ENCODE measurements around the gene FERMT3.
A peak's percentile ranks its signal among the peaks of the same experiment; 100 is the strongest.

Gene FERMT3

DNA sequence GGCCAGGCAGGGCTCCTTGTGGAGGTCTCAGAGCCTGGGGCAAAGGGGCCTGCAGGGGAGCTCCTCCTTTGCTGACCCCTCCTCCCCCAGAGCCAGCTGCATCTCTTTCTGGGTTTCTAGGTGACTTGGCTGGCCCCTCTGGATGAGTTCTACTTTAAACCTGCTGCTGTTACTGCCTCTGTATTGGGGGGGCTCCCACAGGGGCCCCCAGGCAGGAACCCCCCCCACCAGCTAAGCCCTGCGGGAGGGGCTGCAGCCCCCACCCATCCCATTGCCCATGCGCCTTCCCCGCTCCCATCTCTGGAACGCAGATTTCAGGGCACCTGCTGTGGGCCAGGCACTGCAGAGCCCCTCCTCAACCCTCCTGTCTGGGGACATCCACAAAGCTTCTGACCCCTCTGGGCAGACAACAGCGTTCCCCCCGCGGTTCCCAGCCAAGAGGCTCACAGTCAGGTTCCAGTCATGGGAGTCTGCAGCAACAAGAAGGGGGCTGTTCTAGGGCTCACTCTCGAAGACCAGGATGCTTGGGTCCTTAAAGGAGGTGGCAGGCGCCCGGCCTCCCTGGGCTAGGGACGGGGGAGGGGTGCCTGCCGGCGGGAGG is 44.0 kb downstream of the FERMT3 start:
- Mint-ChIP-seq H3K4me3 (peak overlapping the region; percentile 82), H3K27me3 (no peaks in the 10 kb centered on the region), H3K4me1 (peaks cover 17% of the 10 kb centered on the region), H3K36me3 (no peaks in the 10 kb centered on the region), H3K9me3 (no peaks in the 10 kb centered on the region), H3K27ac (no peak overlapping the region)
- no peak for ATAC-seq (ENCODE audit: low read depth)
- no peak for DNase-seq (ENCODE audit: low spot score in 2 of 2)

- Mint-ChIP-seq H3K4me1 (peaks cover 12% of the 10 kb centered on the region), H3K4me3 (peak within 1 kb of the TSS; percentile 89), H3K27ac (peak within 1 kb of the TSS; percentile 78), H3K36me3 (no peaks in the 10 kb centered on the region), H3K27me3 (no peaks in the 10 kb centered on the region), H3K9me3 (no peaks in the 10 kb centered on the region)
- peak; percentile 65 to 74 for DNase-seq (ENCODE audit: low spot score in 2 of 2)
- peak; percentile 57 for ATAC-seq (ENCODE audit: low read depth)
Observed at GRCh38 chr11:64251016-64251752, 44.7 kb downstream of the FERMT3 start, which contains the start of gene PLCB3. PLCB3 (plus strand) TSS chr11:64251530; CDS start chr11:64251650, 120 bp downstream.

GRCh38 chr11:64251753-64252002 is 45.2 kb downstream of the FERMT3 start:
- Mint-ChIP-seq H3K27me3 (no peaks in the 10 kb centered on the region), H3K4me1 (peaks cover 12% of the 10 kb centered on the region), H3K4me3 (peak overlapping the region; percentile 89), H3K9me3 (no peaks in the 10 kb centered on the region), H3K27ac (no peak overlapping the region), H3K36me3 (no peaks in the 10 kb centered on the region)
- DNase-seq (ENCODE audit: low spot score in 2 of 2): no peak
- ATAC-seq (ENCODE audit: low read depth): no peak

- Mint-ChIP-seq H3K4me1 (peaks cover 12% of the 10 kb centered on the region), H3K27me3 (no peaks in the 10 kb centered on the region), H3K36me3 (no peaks in the 10 kb centered on the region), H3K27ac (peak overlapping the region; percentile 78), H3K9me3 (no peaks in the 10 kb centered on the region), H3K4me3 (peak overlapping the region; percentile 89)
- ATAC-seq (ENCODE audit: low read depth) (no peak), DNase-seq (ENCODE audit: low spot score in 2 of 2) (no peak)
Observed at GRCh38 chr11:64252003-64252872, 45.7 kb downstream of the FERMT3 start.

- H3K27ac Mint-ChIP-seq: no peak overlapping the region
- H3K9me3 Mint-ChIP-seq: no peaks in the 10 kb centered on the region
- no peak for ATAC-seq (ENCODE audit: low read depth)
- H3K27me3 Mint-ChIP-seq: no peaks in the 10 kb centered on the region
- peaks cover 3% of the 10 kb centered on the region for H3K36me3 Mint-ChIP-seq
- no peak overlapping the region for H3K4me3 Mint-ChIP-seq
- H3K4me1 Mint-ChIP-seq: peaks cover 10% of the 10 kb centered on the region
- DNase-seq (ENCODE audit: low spot score in 2 of 2): no peak
Observed at GRCh38 chr11:64253043-64253442, 46.5 kb downstream of the FERMT3 start.

DNA sequence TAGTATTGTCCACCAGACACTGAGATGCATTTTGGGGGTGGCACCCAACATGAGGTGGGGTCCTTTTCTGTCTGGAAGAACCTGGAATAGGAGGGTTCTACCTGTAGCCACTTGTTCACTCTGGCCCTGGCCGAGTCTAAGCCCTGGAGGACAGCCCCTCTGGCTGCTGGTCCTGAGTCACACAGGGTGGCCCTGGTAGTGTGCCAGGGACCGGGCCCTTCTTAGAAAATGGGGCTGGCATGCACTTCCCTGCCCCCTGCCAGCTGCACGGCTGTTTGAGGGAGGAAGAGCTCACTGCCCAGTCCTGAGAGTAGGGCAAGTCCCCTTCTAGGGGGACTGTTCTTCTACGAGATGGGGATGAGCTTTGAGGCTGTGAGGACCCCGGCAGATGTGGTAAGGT is 47.0 kb downstream of the FERMT3 start:
- Mint-ChIP-seq H3K36me3 (peaks cover 3% of the 10 kb centered on the region), H3K9me3 (no peaks in the 10 kb centered on the region), H3K27me3 (no peaks in the 10 kb centered on the region), H3K4me1 (peaks cover 10% of the 10 kb centered on the region), H3K27ac (no peak overlapping the region), H3K4me3 (no peak overlapping the region)
- ATAC-seq (ENCODE audit: low read depth): no peak
- DNase-seq (ENCODE audit: low spot score in 2 of 2): no peak

- no peak for ATAC-seq (ENCODE audit: low read depth)
Observed at GRCh38 chr11:64254326-64254725, 47.8 kb downstream of the FERMT3 start.

DNA sequence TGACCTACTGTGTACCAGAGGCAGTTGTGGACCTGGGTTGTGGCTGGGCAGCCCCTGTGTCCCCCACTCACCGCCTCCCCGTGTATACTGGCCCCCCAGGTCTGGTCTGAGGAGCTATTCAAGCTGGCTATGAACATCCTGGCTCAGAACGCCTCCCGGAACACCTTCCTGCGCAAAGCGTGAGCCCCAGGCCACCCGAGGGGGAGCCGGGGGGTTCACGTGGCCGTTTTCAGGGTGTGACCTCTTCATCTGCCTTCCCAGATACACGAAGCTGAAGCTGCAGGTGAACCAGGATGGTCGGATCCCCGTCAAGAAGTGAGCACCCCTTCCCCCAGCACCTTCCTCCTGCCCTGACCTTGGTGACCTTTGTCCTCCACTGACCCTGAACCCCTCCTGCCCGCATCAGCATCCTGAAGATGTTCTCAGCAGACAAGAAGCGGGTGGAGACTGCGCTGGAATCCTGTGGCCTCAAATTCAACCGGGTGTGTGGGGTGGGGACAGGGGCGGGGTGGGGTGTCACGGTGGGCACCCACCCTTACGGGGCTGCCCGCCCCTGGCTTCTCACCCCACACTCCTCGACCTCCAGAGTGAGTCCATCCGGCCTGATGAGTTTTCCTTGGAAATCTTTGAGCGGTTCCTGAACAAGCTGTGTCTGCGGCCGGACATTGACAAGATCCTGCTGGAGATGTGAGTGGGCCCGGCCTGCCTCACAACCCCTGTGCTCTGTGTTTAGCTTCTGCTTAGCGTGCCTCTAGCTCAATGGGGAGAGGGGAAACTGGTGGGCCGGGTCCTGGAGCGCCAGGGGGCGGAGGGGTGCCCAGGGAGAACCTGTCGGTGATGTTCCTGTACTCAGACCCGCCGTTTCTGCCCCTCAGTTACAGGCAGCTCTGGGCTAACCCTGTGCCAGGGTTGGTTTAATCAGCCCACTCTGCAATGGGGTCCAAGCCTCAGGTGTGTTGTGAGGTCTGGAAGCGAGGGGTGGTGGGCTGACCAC is 48.9 kb downstream of the FERMT3 start:
- Mint-ChIP-seq H3K27me3 (no peaks in the 10 kb centered on the region), H3K27ac (no peak overlapping the region), H3K36me3 (peaks cover 15% of the 10 kb centered on the region), H3K9me3 (no peaks in the 10 kb centered on the region), H3K4me1 (peaks cover 18% of the 10 kb centered on the region), H3K4me3 (no peak overlapping the region)
- ATAC-seq (ENCODE audit: low read depth) (no peak), DNase-seq (ENCODE audit: low spot score in 2 of 2) (no peak)

More at GRCh38 chr11:64254326-64254725, 47.8 kb downstream of the FERMT3 start:
- Mint-ChIP-seq H3K27ac (no peak overlapping the region), H3K36me3 (peaks cover 4% of the 10 kb centered on the region), H3K27me3 (no peaks in the 10 kb centered on the region), H3K4me3 (no peak overlapping the region), H3K9me3 (no peaks in the 10 kb centered on the region), H3K4me1 (peaks cover 10% of the 10 kb centered on the region)
- no peak for DNase-seq (ENCODE audit: low spot score in 2 of 2)

DNA sequence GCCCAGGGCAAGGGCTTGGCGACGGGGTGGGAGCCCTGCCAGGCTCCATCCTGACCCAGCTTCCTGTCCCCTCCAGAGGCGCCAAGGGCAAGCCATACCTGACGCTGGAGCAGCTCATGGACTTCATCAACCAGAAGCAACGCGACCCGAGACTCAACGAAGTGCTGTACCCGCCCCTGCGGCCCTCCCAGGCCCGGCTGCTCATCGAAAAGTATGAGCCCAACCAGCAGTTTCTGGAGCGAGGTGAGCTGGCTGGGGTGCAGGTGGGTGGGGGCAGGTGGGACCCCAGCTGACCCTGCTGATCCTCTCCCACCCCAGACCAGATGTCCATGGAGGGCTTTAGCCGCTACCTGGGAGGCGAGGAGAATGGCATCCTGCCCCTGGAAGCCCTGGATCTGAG is 49.8 kb downstream of the FERMT3 start:
- Mint-ChIP-seq H3K27ac (no peak overlapping the region), H3K4me3 (no peak overlapping the region), H3K27me3 (no peaks in the 10 kb centered on the region), H3K4me1 (peaks cover 16% of the 10 kb centered on the region), H3K9me3 (no peaks in the 10 kb centered on the region), H3K36me3 (peaks cover 15% of the 10 kb centered on the region)
- DNase-seq (ENCODE audit: low spot score in 2 of 2) (no peak), ATAC-seq (ENCODE audit: low read depth) (no peak)

GRCh38 chr11:64258356-64258755 is 51.8 kb downstream of the FERMT3 start:
- Mint-ChIP-seq H3K36me3 (peaks cover 19% of the 10 kb centered on the region), H3K4me1 (peaks cover 9% of the 10 kb centered on the region), H3K27ac (no peak overlapping the region), H3K9me3 (no peaks in the 10 kb centered on the region), H3K27me3 (no peaks in the 10 kb centered on the region), H3K4me3 (no peak overlapping the region)
- no peak for ATAC-seq (ENCODE audit: low read depth)
- no peak for DNase-seq (ENCODE audit: low spot score in 2 of 2)

GRCh38 chr11:64258946-64259532 is 52.5 kb downstream of the FERMT3 start:
- no peak overlapping the region for H3K4me3 Mint-ChIP-seq
- no peak overlapping the region for H3K27ac Mint-ChIP-seq
- no peaks in the 10 kb centered on the region for H3K9me3 Mint-ChIP-seq
- H3K36me3 Mint-ChIP-seq: peaks cover 19% of the 10 kb centered on the region
- no peak for ATAC-seq (ENCODE audit: low read depth)
- no peaks in the 10 kb centered on the region for H3K27me3 Mint-ChIP-seq
- no peak for DNase-seq (ENCODE audit: low spot score in 2 of 2)
- peaks cover 9% of the 10 kb centered on the region for H3K4me1 Mint-ChIP-seq

DNA sequence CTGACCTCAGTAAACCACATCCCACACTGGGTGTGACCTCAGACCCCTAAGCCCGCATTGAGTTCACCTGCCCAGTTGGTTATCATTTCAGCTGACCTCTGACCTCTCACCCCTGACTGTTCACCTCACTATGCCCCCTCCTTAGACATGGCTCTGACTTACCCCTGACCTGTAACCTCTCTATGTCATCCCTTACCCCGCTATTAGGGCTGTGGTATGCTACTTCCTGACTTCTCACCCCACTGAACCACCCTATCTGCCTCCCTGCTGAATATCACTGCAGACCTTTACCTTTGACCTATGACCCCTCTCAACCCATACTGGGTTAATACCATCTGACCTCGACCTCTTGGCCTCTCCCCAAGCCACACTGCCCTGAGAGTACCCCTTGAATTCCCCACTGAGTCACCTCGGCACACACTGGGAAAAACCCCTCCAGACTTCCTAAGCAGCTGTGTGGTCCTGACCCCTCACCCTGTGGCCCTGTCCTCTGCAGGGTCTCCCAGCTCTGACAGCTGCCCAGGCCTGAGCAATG is 53.1 kb downstream of the FERMT3 start:
- H3K4me1 Mint-ChIP-seq: peaks cover 9% of the 10 kb centered on the region
- DNase-seq (ENCODE audit: low spot score in 2 of 2): no peak
- peaks cover 19% of the 10 kb centered on the region for H3K36me3 Mint-ChIP-seq
- ATAC-seq (ENCODE audit: low read depth): no peak
- no peaks in the 10 kb centered on the region for H3K9me3 Mint-ChIP-seq
- peak overlapping the region; percentile 64 for H3K27ac Mint-ChIP-seq
- H3K27me3 Mint-ChIP-seq: no peaks in the 10 kb centered on the region
- no peak overlapping the region for H3K4me3 Mint-ChIP-seq

DNA sequence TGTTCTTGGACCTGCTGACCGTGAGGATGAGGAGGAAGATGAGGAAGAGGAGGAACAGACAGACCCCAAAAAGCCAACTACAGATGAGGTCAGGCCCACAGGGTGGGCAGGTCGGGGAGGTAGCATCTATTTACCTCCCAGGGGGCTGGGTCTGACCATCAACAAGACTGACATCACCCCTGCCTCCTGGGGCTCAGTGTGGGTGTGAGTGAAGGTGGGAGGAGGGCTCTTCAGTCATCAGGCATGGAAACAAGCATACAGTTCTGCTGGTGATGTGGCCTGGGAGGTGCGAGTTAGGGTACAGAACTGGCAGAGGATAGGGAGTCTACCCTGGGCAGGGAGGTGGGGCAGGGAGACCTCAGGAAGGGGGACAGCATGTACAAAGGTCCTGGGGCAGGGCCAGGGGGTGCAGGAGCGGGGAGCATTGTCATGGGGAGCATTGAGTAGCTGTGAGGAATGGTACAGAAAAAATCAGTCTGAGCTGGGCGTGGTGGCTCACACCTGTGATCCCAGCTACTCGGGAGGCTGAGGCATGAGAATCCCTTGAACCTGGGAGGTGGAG is 53.7 kb downstream of the FERMT3 start:
- Mint-ChIP-seq H3K4me1 (peaks cover 9% of the 10 kb centered on the region), H3K4me3 (no peak overlapping the region), H3K36me3 (peaks cover 19% of the 10 kb centered on the region), H3K27me3 (no peaks in the 10 kb centered on the region), H3K9me3 (no peaks in the 10 kb centered on the region), H3K27ac (peak overlapping the region; percentile 64)
- DNase-seq (ENCODE audit: low spot score in 2 of 2) (no peak), ATAC-seq (ENCODE audit: low read depth) (no peak)

Measured in memory B cell (primary cell).